Lung (tissue), 12 donors: ENCODE measurements around the gene TAF4. TPM values are rescaled to one million over a fixed set of nuclear protein-coding genes. Genes with fewer than 3 reads are reported as not detected.

ENCODE experiments used
- ATAC-seq: fragments of 200-7000 bp; cut with Tn5 transposase; one replicate; pipeline ENCODE4 v1.9.1; 2020; ENCODE audit warnings: moderate number of reproducible peaks; ENCODE audit not compliant: insufficient read depth, low FRiP score
- DNase-seq, 3 donors: peaks; one replicate each; pipeline ENCODE4 v3.0.0-alpha.2; 2013 to 2017
- H3K27ac ChIP-seq, 2 donors: one replicate each; pipeline ENCODE4 v1.5.1; 2013; ENCODE audit warnings: mild to moderate bottlenecking in 2 of 2, moderate library complexity in 2 of 2, control low read depth in 1 of 2, inconsistent platforms in 1 of 2, low read depth in 1 of 2, low read length in 1 of 2
- H3K27me3 ChIP-seq, 3 donors: one replicate each; pipeline ENCODE4 v1.5.1; 2013; ENCODE audit warnings: low read length in 2 of 3; ENCODE audit not compliant: control insufficient read depth in 3 of 3, insufficient read depth in 3 of 3
- H3K36me3 ChIP-seq, 4 donors: one replicate each; pipeline ENCODE4 v1.5.1; 2013; ENCODE audit warnings: low read length in 4 of 4, mild to moderate bottlenecking in 1 of 4, moderate library complexity in 1 of 4; ENCODE audit not compliant: control insufficient read depth in 4 of 4, insufficient read depth in 4 of 4
- H3K4me1 ChIP-seq, 5 donors: one replicate each; pipeline ENCODE4 v1.5.1; 2013; ENCODE audit warnings: low read length in 5 of 5, mild to moderate bottlenecking in 2 of 5, moderate library complexity in 1 of 5; ENCODE audit not compliant: control insufficient read depth in 5 of 5, insufficient read depth in 5 of 5
- H3K4me3 ChIP-seq: one replicate; pipeline ENCODE4 v1.5.1; 2013; ENCODE audit warnings: mild to moderate bottlenecking, control low read depth, moderate library complexity
- H3K9ac ChIP-seq, 2 donors: one replicate each; pipeline ENCODE4 v1.5.1; 2013; ENCODE audit warnings: low read length in 2 of 2, control low read depth in 1 of 2; ENCODE audit not compliant: insufficient read depth in 1 of 2
- H3K9me3 ChIP-seq, 4 donors: one replicate each; pipeline ENCODE4 v1.5.1; 2013; ENCODE audit warnings: low read length in 3 of 4, mild to moderate bottlenecking in 1 of 4, moderate library complexity in 1 of 4; ENCODE audit not compliant: control insufficient read depth in 4 of 4, insufficient read depth in 3 of 4
- CTCF ChIP-seq: IDR thresholded peaks from 2 replicates; pipeline ENCODE4 v1.5.1; 2012; ENCODE audit warnings: mild to moderate bottlenecking; ENCODE audit errors: control extremely low read depth, extremely low read depth
- WGBS, 2 donors: extraction: QIAGEN DNeasy Blood & Tissue Kit; methylation state at CpG; one replicate each; pipeline ENCODE4 v1.1.7; 2013; 5-methylcytosine and 5-hydroxymethylcytosine counted together
- polyA plus RNA-seq, 2 donors: library from polyadenylated mRNA; stranded (reverse); fragments of 200-250 nt; gene quantifications; one replicate each; pipeline ENCODE4 v1.2.1, GENCODE V29; 2013
- total RNA-seq, 2 donors: library from RNA; depleted of rRNA in 1 of 2; stranded (reverse); fragments of >200 nt in 1 of 2; gene quantifications; one replicate each; pipeline ENCODE4 v1.2.1, GENCODE V29; 2014 to 2021
- donor health status: control.
- donor health status: control.
- donor health status: Bipolar disorder and iron deficiency.
- donor health status: healthy.
- donor health status: DM: yes; HTN: yes; CAD: no.

Gene TAF4
- total and polyA plus RNA-seq, 4 donors, result 5.4 to 20.3 (median 10.9) TPM

- H3K27me3 ChIP-seq, result no peaks in the 10 kb centered on the region
- 69 to 73% methylated on average over 16 to 18 of the region's 18 CpGs for WGBS, 2 donors
- H3K4me1 ChIP-seq, result peaks cover 0 to 33% (median 5%) of the 10 kb centered on the region in 5 donors
- TF ChIP-seq CTCF, result no peak
- no peak overlapping the region for H3K4me3 ChIP-seq
- H3K9ac ChIP-seq, result no peak overlapping the region
- H3K27ac ChIP-seq, result no peak overlapping the region
- H3K36me3 ChIP-seq, result no peaks in the 10 kb centered on the region
- peaks cover 0 to 3% (median under 1%) of the 10 kb centered on the region in 4 donors for H3K9me3 ChIP-seq
- no peak for ATAC-seq
- peak in 1 of 3 donors; percentile 9 for DNase-seq
Observed at GRCh38 chr20:62067547-62068260, 2.0 kb upstream of the TAF4 start.

GRCh38 chr20:62066983-62067433 is 1.3 kb upstream of the TAF4 start:
- Histone ChIP-seq H3K4me1 (peaks cover 0 to 33% (median 5%) of the 10 kb centered on the region in 5 donors), H3K27me3 (no peaks in the 10 kb centered on the region), H3K9me3 (no peaks in the 10 kb centered on the region), H3K36me3 (no peaks in the 10 kb centered on the region), H3K27ac (peak overlapping the region; percentile 86 to 96), H3K9ac (peak overlapping the region; percentile 57 to 80), H3K4me3 (no peak overlapping the region)
- 10 to 13% methylated on average over 15 of the region's 15 CpGs for WGBS, 2 donors
- DNase-seq, result peak; percentile 42 to 69 (median 67)
- no peak for TF ChIP-seq CTCF
- ATAC-seq, result no peak

- Histone ChIP-seq H3K9ac (peak overlapping the region; percentile 57 to 80), H3K4me3 (peak overlapping the region; percentile 55), H3K27me3 (no peaks in the 10 kb centered on the region), H3K9me3 (no peaks in the 10 kb centered on the region), H3K27ac (peak overlapping the region; percentile 86 to 96), H3K36me3 (no peaks in the 10 kb centered on the region), H3K4me1 (peaks cover 0 to 33% (median 5%) of the 10 kb centered on the region in 5 donors)
- WGBS, 2 donors, result 0% methylated on average over 31 to 47 of the region's 47 CpGs
- DNase-seq, result peak; percentile 75 to 82 (median 81)
- TF ChIP-seq CTCF, result no peak
- ATAC-seq, result peak; percentile 14
Observed at GRCh38 chr20:62066339-62066982, 780 bp upstream of the TAF4 start.
